GM19099 (cell line): Measurements from ENCODE around the gene LSP1.

ENCODE experiments used
- POLR2A ChIP-seq: IDR thresholded peaks from 3 replicates; pipeline ENCODE4 v1.6.1; 2011; ENCODE audit warnings: low read depth; ENCODE audit not compliant: insufficient read length; ENCODE audit errors: extremely low read depth

The LSP1 gene, protein sequence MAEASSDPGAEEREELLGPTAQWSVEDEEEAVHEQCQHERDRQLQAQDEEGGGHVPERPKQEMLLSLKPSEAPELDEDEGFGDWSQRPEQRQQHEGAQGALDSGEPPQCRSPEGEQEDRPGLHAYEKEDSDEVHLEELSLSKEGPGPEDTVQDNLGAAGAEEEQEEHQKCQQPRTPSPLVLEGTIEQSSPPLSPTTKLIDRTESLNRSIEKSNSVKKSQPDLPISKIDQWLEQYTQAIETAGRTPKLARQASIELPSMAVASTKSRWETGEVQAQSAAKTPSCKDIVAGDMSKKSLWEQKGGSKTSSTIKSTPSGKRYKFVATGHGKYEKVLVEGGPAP

DNA sequence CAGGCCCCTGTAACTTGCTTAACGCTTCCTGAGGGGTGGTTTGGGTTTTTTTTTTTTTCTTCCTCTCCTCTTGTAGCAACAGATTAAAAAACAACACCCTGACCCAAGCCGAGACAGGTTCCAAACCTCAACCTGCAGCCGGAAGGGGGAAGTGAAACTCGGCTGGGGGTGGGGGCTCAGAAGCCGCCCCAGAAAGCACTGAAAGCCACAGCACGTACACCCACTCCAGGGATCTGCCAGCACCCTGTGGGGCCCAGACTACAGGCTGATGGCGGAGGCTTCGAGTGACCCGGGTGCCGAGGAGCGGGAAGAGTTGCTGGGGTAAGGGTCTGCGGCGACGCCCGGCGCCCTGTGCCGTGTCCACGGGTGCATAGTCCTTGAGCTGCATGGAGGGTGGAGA, at the start of gene LSP1:
TSS of gene LSP1 (plus strand) at position 208 of the 400 bp plus-strand sequence. CDS start at position 269, 61 bp downstream.
- peak; percentile 82 for TF ChIP-seq POLR2A

DNA sequence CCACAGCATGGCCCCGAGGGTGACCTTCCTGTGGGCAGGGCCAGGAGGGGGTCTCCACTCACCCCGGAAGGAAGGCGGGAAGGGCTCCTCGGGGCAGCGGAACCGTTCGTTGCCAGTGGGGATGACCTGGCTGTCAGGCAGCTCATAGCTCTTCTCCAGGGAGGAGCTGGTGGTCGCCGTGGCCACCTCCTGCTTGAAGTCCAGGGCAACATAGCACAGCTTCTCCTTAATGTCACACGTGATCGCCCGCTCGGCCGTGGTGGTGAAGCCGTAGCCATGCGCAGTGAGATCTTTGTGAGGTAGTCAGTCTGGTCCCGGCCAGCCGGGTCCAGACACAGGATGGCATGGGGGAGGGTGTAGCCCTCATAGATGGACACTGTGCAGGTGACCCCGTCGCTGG, 49.6 kb upstream of the LSP1 start:
- no peak for TF ChIP-seq POLR2A

DNA sequence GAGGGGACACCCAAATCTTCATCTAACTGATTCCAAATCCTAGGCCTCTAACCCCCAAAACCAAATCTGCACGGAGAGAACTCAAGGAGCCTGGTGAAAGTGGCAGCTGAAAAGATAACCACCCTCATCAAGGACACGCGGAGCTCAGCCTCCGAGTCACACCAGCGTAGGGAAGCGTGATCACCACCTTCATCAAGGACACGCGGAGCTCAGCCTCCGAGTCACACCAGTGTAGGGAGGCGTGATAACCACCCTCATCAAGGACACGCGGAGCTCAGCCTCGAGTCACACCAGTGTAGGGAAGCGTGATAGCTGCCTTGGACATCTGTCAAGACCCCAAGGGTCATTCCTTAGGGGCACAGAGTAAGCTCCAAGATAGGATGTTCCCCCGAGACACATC, 47.4 kb upstream of the LSP1 start:
- no peak for TF ChIP-seq POLR2A

DNA sequence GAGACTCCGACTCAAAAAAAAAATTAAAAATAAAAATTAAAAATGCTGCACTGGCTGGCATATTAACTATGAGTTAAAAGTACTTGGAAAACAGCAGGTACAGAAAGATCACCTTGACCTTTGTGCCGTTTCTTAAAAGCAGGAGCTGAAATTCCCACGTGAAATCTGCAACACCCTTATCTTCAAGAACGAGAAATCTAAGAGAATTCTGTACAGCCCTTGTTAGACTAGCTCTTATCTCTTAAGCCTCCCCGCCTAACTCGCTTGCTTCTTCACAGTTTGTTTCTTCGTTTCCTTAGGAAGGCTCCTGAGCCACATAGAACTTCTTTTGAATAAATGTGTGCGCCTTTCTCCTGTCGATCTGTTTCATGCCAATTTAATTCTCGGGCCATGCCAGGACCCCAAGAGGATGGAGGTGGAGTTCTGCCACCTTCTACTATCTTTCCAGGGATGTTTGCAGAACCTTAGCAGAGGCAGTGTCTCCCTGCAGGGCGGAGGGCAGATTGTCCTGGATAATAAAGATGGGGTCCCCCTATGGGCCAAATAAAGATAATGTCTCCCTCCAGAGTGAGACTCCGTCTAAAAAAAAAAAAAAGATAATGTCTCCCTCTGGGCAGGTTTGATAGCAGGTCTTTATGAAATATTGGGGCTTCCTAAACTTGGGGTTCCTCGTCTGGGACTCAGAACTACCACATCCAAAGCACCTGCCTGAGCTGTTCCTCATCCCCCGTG, 45.5 kb upstream of the LSP1 start:
- no peak for TF ChIP-seq POLR2A

DNA sequence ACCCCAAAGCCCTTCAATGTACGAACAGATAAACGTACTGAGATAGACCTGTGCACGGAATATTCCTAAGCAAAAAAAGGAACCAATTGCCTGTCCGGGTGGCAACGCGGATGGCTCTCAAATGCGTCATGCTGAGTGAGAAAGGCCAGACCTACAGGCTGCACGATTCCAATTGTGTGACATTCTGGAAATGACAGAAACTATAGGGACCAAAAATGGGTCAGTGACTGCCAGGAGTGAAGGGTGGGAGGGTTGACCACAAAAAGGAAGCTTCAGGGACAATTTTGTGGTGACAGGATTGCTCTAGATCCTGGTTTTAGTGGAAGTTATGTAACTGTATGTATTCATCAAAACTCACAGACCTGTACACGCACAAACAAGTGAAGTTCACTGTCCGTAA, 42.1 kb upstream of the LSP1 start:
- TF ChIP-seq POLR2A, result no peak

DNA sequence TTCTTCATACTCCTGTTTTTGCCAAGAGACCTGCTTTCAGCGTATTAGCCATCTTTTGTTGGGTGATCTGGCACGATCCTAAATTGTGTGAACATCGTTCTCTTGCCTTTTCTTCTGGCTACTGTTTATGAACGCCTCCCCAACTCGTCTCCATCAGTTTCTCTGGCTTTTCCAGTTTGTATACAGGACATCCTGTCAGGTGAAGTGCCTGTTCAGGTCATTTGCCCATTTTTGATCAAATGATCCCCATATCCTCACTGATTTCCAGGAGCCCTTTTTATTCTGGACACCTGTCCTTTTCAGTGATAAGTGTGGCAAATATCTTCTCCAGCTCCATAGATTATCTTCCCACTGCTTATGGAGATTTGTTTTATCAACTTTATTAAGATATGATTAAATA, 40.6 kb upstream of the LSP1 start:
- TF ChIP-seq POLR2A, result no peak

DNA sequence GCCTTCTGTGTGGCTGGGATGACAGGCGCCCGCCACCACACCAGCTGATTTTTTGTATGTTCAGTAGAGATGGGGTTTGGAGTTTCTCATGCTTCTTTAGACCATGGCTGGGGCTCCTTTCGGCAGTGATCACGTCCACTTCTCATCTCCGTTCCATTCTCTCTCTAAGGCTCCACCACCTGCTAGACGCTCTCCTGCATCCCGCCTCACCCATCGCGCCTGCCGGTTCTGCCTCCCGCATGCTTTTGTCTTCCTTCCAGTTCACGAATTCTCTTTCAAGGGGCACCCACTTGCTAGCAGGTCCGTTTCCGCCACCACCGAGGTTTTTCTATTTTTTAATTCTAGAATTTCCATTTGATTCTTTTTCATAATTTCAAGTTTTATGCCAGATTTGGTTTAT, 40.1 kb upstream of the LSP1 start:
- no peak for TF ChIP-seq POLR2A

DNA sequence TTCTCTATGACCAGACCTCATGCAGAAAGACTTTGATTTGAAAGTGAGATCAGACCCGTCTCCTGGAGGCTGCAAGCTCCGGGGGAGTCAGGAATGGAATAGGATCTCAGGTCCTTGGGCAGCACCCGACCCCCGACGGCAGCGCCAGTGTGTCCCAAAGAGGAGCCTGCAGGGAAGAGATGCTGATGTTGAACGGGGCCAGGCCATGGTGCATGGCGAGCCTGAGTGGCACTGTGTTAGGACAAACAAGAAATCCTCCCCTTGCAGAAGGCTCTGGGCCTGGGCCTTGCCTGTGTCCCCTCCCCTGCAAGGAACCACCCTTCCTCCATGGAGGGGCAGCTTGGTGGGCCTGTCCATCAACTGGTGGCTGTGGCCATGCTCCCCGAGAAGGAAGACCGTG, 38.2 kb upstream of the LSP1 start:
- TF ChIP-seq POLR2A, result no peak

DNA sequence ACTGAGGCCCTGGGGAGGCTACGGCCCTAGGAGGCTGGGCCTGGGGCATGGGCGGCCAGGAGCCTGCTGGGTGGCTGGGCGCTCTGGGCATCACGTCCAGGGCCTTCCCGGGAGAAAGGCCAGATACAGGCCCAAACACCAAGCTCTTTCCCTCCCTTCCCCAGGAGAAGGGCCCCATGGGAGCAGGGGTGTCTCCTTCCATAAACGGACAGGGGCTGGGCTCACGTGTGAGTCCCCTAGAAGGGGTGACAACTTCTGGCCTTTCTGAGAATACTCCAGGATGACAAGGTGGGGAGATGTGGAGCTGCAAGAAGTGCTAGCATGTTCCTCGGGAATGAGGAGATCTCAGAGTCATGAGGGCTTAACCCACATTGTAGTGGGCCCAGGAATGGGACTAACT, 37.6 kb upstream of the LSP1 start:
- TF ChIP-seq POLR2A, result no peak

DNA sequence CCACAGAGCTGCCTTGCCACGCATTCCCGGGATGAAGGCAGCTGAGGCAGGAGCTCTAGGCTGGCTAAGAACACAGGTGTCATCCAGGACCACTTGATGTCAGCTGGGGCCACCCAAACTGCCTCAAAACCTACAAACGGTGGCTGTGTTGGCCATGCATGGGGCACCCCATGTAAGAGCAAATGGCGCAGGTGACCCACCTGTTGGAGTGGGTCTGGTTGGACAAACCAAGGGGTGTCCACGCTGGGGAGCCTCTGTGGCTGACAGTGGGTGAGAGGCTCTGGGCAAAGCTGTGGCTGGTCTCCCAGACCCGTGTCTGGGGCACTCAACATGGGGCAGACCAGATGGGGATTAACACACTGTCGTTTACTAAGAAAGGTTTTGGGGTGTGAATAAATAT, 37.1 kb upstream of the LSP1 start:
- TF ChIP-seq POLR2A, result no peak

DNA sequence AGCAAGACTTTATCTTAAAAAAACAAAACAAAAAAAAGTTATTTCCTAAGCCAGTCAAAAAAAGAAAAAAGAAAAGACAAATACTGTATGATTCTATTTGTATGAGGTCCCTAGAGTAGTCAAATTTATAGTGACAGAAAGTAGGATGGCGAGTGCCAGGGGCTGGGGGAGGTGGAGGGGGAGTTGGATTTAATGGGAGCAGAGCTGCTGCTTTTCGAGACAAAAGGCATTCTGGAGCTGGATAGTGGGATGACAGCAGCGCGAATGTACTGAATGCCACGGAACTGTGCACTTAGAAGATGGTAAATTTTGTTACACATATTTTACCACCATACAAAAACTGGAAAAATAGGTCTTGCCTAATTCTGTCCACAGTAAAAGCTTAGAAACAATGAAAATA, 35.9 kb upstream of the LSP1 start:
- no peak for TF ChIP-seq POLR2A

DNA sequence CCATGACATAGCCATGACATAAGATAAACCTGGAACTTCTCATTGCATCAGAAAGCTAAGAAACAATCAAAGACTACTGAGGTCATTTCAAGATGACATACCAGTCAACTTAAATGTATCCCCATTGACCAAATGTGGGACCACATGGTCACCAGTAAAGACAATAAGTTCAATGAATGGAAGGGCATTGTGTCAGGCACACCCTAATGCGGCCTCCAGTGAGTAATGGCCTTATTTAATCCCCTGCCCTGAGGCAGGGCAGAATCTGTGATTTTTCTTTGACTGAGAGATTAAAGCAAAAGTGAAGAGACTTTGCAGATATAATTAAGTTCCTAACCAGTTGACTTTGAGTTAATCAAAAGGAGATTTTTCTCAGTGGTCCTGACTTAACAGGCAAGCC, 35.4 kb upstream of the LSP1 start:
- no peak for TF ChIP-seq POLR2A

DNA sequence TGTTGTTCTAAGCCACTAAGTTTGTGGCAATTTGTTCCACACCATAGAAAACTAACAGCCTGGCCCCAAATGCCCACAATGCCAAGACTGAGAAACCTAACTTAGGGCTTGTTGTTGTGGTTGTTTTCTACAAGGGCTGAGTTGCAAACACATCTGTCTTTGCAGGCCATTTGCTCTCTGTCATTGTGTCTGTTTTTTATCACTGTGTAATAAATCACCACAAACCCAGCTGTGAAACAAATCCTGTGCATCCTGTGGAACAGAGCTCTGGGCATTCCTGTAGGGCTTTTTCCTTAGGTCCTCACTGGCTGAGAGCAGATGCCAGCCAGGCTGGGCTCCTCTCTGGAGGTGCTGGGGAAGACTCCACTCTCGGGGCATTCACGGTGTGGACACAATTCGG, 33.8 kb upstream of the LSP1 start:
- no peak for TF ChIP-seq POLR2A

DNA sequence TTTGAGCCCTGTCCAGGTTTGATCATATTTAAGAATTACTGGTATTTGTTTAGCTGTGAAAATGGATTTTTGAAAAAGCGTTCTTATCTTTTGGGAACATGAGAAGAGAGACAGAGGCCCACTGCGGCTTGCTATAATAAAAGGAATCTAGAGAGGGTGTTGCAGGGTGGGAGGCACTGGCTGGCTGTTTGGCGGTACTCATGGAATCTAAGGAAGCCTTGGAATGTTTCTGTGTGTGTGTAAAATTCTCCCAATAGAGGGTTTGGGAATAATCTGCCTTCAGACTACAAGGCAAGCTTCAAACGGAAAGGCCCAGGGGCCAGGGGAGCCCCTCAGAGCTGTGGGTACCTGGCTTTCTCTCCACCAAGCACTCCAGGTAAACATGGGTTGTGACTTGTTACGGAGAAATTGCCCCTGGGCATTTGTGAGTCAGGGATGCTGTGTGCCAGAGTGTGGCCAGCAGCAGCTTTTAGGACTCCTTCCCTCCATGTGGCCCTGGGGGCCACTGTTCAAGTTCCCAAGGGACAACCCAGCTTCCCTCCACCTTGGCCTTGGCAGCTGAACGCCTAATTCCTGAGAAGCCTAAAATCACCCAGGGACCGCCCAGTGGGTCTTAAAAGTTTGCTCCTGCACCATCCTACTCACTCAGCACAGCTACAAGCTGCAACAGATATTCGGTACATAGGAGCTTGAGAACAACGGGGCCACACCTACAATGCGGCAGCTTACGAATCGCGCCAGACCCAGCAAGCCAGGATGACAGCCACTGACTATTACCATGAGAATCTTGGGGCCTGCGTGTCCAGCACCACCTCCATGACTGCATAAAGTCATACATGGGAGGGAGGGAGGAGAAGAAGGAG, 32.2 kb upstream of the LSP1 start:
- no peak for TF ChIP-seq POLR2A

DNA sequence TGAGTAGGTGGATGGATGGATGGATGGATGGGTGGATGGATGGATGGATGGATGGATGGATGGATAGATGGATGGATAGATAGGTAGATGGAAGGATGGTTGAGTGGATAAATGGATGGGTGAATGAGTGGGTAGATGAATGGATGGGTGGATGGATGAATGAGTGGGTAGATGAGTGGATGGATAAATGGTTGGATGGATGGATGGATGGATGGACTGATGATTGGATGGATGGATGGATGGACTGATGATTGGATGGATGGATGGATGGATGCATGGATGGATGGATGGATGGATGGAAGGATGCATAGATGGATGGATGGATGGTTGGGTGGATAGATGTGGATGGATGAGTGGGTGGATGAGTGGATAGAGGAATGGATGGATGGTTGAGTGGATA, 31.3 kb upstream of the LSP1 start:
- TF ChIP-seq POLR2A, result no peak
